K562 treated with DMSO at 1 percent for 4 hours (cell line): ENCODE measurements around the gene DRD5. TPM values are rescaled to one million over a fixed set of nuclear protein-coding genes. Genes with fewer than 3 reads are reported as not detected.

ENCODE experiments used
- total RNA-seq: library from RNA; unstranded; fragments of 300-600 nt; gene quantifications from 2 replicates; pipeline ENCODE4 v1.2.3, GENCODE V29; 2022; ENCODE audit not compliant: insufficient read depth

DRD5 gene
- not detected in 2 replicates for total RNA-seq

DNA sequence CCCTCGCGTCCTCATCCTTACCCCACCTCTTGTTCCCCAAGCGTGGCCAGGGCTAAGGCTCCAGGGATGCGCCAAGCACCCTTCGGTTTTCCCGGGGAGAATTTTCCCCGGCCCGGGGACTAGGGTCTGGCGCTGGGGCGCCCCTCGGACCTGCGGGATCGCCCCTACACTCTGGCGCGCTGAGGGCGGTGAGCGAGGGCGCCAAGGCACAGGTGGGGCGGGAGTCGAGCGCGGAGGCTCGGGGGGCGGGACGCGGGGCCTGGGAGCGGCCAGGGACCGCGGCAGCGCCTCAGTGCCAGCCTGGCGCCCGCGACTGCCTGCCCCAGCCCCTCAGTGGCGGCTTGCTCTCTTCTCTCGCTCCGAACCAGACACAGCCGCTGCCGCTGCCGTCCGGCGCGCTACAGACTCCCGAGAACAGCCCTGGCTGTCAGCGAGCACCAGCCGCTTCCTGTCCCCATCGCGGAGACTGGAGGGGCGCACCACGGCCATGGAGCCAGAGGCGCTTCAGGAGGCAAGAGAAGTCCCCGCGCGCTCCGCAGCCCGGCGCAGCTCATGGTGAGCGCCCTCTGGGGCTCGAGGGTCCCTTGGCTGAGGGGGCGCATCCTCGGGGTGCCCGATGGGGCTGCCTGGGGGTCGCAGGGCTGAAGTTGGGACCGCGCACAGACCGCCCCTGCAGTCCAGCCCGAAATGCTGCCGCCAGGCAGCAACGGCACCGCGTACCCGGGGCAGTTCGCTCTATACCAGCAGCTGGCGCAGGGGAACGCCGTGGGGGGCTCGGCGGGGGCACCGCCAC lies at the start of gene DRD5:
Gene DRD5, plus strand, starts transcription at position 292 of the 793 bp plus-strand sequence. Its CDS starts 396 bp downstream, at position 688.

Other genes with a start within 250 kb of the DRD5 start
- 0.47 and 0.96 TPM in 2 replicates for gene SLC2A9, start 239.9 kb downstream of the DRD5 start, total RNA-seq